Esophagus squamous epithelium (tissue), 5 donors: ENCODE data around the gene TUBA3C. TPM values are rescaled to one million over a fixed set of nuclear protein-coding genes. Genes with fewer than 3 reads are reported as not detected.
"Not testable (repeated sequence)": the region's sequence is repeated elsewhere in the genome, so short reads cannot be mapped to it uniquely, and the experiment has no call there.

Experiments
- DNase-seq: peaks from one replicate; lab custom pipeline; 2025; lab: John Stamatoyannopoulos, UW
- H3K27ac ChIP-seq, 4 donors: fragments of 200-600 bp; sonication (generic); one replicate each; pipeline ENCODE4 v1.5.1; 2016 to 2019; ENCODE audit warnings: mild to moderate bottlenecking in 1 of 4
- H3K27me3 ChIP-seq, 4 donors: fragments of 200-600 bp; sonication (generic); 1 replicate in 3 of 4; 2 replicates in 1 of 4; pipeline versions ENCODE4 v1.5.1 to v1.6.0; 2017 to 2021; ENCODE audit warnings: antibody characterized with exemption in 1 of 4
- H3K36me3 ChIP-seq, 3 donors: fragments of 200-600 bp; sonication (generic); one replicate each; pipeline ENCODE4 v1.5.1; 2016 to 2019
- H3K4me1 ChIP-seq, 3 donors: fragments of 200-600 bp; sonication (generic); one replicate each; pipeline ENCODE4 v1.5.1; 2017 to 2019
- H3K4me3 ChIP-seq, 4 donors: fragments of 200-600 bp; sonication (generic); 1 replicate in 3 of 4; 2 replicates in 1 of 4; pipeline ENCODE4 v1.5.1; 2016 to 2019; ENCODE audit warnings: mild to moderate bottlenecking in 2 of 4, moderate library complexity in 1 of 4
- H3K9me3 ChIP-seq, 3 donors: fragments of 200-600 bp; sonication (generic); one replicate each; pipeline ENCODE4 v1.5.1; 2016 to 2019
- CTCF ChIP-seq, 6 experiments: fragments of 450-650 bp in 4 of 6; fragments of 200-600 bp in 2 of 6; sonication (generic) in 2 of 6; IDR thresholded peaks; one replicate each; pipeline ENCODE4 v1.5.1; 2016 to 2019; ENCODE audit warnings: antibody characterized with exemption in 6 of 6, mild to moderate bottlenecking in 4 of 6, moderate library complexity in 4 of 6
- POLR2A ChIP-seq, 4 donors: fragments of 450-650 bp; IDR thresholded peaks; one replicate each; pipeline ENCODE4 v1.6.1; 2017; ENCODE audit warnings: antibody characterized with exemption in 4 of 4, mild to moderate bottlenecking in 4 of 4, moderate library complexity in 3 of 4
- WGBS, 2 donors: methylation state at CpG; one replicate each; pipeline ENCODE4 v1.1.5; 2018; 5-methylcytosine and 5-hydroxymethylcytosine counted together
- intact Hi-C: fragments of 100-400 bp; cut with DNase I; formaldehyde crosslinking; loops from one replicate; pipeline ENCODE4 v1.15.0; 2022
- total RNA-seq, 4 donors: library from RNA; depleted of rRNA; stranded (reverse); fragments of >200 nt; gene quantifications; one replicate each; pipeline ENCODE4 v1.1.0, GENCODE V29; 2016
- donor health status: DM: yes; HTN: yes; CAD: no.

Gene TUBA3C
- total RNA-seq, 4 donors from 2014 or later: not detected

DNA sequence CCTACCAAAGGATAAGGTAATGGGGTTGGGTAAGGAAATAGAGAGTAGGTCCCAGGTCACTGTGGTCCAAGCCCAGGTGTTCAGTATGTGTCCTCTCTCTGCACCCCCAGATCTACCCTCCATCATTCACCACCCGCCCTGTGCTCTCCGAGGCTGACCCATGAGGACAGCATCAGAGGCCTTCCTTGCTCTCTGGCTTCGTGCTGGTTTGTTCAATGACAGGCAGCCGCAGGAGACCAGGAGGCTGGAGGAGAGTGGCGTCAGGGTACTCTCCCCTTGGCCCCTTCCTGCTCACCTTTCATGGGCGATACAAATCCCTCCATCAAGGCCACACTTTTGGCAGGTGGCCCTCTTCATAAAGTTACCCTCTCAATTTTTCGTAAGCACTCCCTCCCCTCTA, 1.7 kb downstream of the TUBA3C start:
- H3K27ac ChIP-seq: no peak overlapping the region
- DNase-seq: no peak

GRCh38 chr13:19178901-19179593, 2.6 kb downstream of the TUBA3C start:
- no peaks in the 10 kb centered on the region for H3K36me3 ChIP-seq
- H3K27ac ChIP-seq: no peak overlapping the region
- 69 to 78% methylated on average over 10 to 15 of the region's 15 CpGs for whole genome bisulfite sequencing, 2 donors
- no peak overlapping the region for H3K4me3 ChIP-seq
- peaks cover 0 to 30% (median 10%) of the 10 kb centered on the region in 3 donors for H3K9me3 ChIP-seq
- no peaks in the 10 kb centered on the region for H3K27me3 ChIP-seq
- DNase-seq: no peak
- H3K4me1 ChIP-seq: no peaks in the 10 kb centered on the region
- intact Hi-C loops: no loop called here
- TF ChIP-seq POLR2A (IDR thresholded peaks at IDR 0.05) (no peak), CTCF (IDR thresholded peaks at IDR 0.05) (no peak)

More for the DNA sequence above, 1.7 kb downstream of the TUBA3C start:
- no peak for TF ChIP-seq CTCF (IDR thresholded peaks at IDR 0.05)
- no peak for TF ChIP-seq POLR2A (IDR thresholded peaks at IDR 0.05)
- Histone ChIP-seq H3K27me3 (no peaks in the 10 kb centered on the region), H3K36me3 (no peaks in the 10 kb centered on the region), H3K9me3 (peaks cover 0 to 30% (median 10%) of the 10 kb centered on the region in 3 donors), H3K4me3 (no peak overlapping the region), H3K4me1 (no peaks in the 10 kb centered on the region)
- WGBS, 2 donors: 76 to 87% methylated on average over 7 of the region's 7 CpGs
- intact Hi-C loops: no loop called here

DNA sequence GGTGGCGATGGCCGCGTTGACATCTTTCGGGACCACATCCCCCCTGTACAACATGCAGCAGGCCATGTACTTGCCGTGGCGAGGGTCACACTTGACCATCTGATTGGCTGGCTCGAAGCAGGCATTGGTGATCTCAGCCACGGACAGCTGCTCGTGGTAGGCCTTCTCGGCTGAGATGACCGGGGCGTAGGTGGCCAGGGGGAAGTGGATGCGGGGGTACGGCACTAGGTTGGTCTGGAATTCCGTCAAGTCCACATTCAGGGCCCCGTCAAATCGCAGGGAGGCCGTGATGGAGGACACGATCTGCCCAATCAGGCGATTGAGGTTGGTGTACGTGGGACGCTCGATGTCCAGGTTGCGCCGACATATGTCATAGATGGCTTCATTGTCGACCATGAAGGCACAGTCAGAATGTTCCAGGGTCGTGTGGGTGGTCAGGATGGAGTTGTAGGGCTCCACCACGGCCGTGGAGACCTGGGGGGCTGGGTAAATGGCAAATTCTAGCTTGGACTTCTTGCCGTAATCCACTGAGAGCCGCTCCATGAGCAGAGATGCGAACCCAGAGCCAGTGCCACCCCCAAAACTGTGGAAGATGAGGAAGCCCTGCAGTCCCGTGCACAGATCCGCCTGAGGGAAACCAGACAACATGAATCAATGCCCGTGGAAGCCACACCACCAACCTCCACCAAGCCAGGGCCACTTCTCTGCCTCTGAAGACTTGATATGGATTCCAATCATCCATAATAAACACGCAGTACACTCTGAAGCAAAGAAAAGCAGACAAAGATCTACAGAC, 4.4 kb downstream of the TUBA3C start:
- H3K4me3 ChIP-seq, intact Hi-C loops, H3K4me1 ChIP-seq, DNase-seq, H3K36me3 ChIP-seq, H3K27ac ChIP-seq, H3K27me3 ChIP-seq: not testable (repeated sequence)
- WGBS, 2 donors: 88 to 92% methylated on average over 19 to 22 of the region's 36 CpGs
- peaks cover 0 to 24% (median 10%) of the 10 kb centered on the region in 3 donors for H3K9me3 ChIP-seq

DNA sequence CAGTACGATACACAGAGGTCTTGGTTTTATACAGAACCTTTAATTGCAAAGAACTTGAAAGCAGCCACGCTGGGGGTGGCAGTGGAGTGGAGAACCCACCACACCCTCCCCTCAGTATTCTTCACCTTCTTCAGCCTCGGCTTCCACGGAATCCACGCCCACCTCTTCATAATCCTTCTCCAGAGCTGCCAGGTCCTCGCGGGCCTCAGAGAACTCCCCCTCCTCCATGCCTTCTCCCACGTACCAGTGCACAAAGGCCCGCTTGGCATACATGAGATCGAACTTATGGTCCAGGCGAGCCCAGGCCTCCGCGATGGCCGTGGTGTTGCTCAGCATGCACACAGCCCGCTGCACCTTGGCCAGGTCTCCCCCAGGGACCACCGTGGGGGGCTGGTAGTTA, 7.9 kb downstream of the TUBA3C start:
- H3K4me3 ChIP-seq: no peak overlapping the region
- H3K27ac ChIP-seq: no peak overlapping the region
- H3K36me3 ChIP-seq: no peaks in the 10 kb centered on the region
- intact Hi-C loops: no loop called here
- TF ChIP-seq CTCF (IDR thresholded peaks at IDR 0.05): no peak
- TF ChIP-seq POLR2A (IDR thresholded peaks at IDR 0.05): no peak
- WGBS, 2 donors: 76 to 78% methylated on average over 10 to 14 of the region's 16 CpGs
- no peaks in the 10 kb centered on the region for H3K4me1 ChIP-seq
- H3K27me3 ChIP-seq: no peaks in the 10 kb centered on the region
- H3K9me3 ChIP-seq: no peaks in the 10 kb centered on the region
- no peak for DNase-seq

DNA sequence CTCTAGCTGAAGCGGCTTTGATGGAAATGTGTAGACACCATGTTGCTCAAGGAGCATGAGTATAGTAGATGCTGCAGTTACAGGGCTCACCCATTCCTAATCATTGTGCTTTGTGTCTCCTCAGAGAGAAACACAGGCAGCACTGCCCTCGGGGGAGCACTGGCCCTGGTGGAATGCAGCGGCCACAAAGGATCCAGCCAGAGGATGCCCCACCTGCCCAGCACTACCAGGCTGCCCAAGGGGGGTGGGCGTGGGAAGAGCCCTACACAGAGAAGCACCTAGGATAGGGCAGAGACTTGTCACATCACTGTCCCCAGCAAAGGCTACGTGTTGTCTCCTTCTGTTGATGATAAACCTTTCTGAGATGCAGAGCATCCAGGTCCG, 9.0 kb downstream of the TUBA3C start:
- no peak overlapping the region for H3K27ac ChIP-seq
- H3K27me3 ChIP-seq: no peaks in the 10 kb centered on the region
- WGBS, 2 donors: 51 to 67% methylated on average over 3 to 4 of the region's 6 CpGs
- no peaks in the 10 kb centered on the region for H3K36me3 ChIP-seq
- no peaks in the 10 kb centered on the region for H3K9me3 ChIP-seq
- intact Hi-C loops: no loop called here
- no peaks in the 10 kb centered on the region for H3K4me1 ChIP-seq
- H3K4me3 ChIP-seq: no peak overlapping the region
- TF ChIP-seq POLR2A (IDR thresholded peaks at IDR 0.05) (no peak), CTCF (IDR thresholded peaks at IDR 0.05) (no peak)
- no peak for DNase-seq
